PC-9 (cell line): ENCODE measurements around the gene EPSTI1.

ENCODE experiments used
- EZH2 ChIP-seq: fragments of 200-600 bp; sonication (generic); IDR thresholded peaks from 2 replicates; pipeline ENCODE4 v1.8.0; 2017; ENCODE audit warnings: antibody characterized with exemption, low read depth
- TF ChIP-seq, protein P1 (sequence below): fragments of 200-600 bp; sonication (generic); conservative IDR thresholded peaks from 2 replicates; pipeline ENCODE4 v1.6.1; 2017; ENCODE audit warnings: mixed run types, antibody characterized with exemption, mild to moderate bottlenecking, moderate library complexity

- TF ChIP-seq, protein P1, sequence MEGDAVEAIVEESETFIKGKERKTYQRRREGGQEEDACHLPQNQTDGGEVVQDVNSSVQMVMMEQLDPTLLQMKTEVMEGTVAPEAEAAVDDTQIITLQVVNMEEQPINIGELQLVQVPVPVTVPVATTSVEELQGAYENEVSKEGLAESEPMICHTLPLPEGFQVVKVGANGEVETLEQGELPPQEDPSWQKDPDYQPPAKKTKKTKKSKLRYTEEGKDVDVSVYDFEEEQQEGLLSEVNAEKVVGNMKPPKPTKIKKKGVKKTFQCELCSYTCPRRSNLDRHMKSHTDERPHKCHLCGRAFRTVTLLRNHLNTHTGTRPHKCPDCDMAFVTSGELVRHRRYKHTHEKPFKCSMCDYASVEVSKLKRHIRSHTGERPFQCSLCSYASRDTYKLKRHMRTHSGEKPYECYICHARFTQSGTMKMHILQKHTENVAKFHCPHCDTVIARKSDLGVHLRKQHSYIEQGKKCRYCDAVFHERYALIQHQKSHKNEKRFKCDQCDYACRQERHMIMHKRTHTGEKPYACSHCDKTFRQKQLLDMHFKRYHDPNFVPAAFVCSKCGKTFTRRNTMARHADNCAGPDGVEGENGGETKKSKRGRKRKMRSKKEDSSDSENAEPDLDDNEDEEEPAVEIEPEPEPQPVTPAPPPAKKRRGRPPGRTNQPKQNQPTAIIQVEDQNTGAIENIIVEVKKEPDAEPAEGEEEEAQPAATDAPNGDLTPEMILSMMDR: no peak
- TF ChIP-seq EZH2: no peak
These were observed 34.2 kb upstream of the EPSTI1 start for GRCh38 chr13:43026262-43026661.
